CD14-positive monocyte (primary cell): Measurements from ENCODE around the gene ILK. TPM values are rescaled to one million over a fixed set of nuclear protein-coding genes. Genes with fewer than 3 reads are reported as not detected.

Experiments
- DNase-seq, 3 donors: peaks; one replicate each; pipeline ENCODE4 v3.0.0-alpha.2; 2011 to 2022
- H2AFZ ChIP-seq: 2 replicates; pipeline ENCODE4 v1.6.0; 2012; ENCODE audit warnings: mild to moderate bottlenecking, low read depth, low read length, inconsistent platforms; ENCODE audit not compliant: insufficient read depth, poor library complexity, severe bottlenecking
- H3K27ac ChIP-seq, 2 donors: 1 replicate in 1 of 2; 2 replicates in 1 of 2; pipeline ENCODE4 v1.5.1; 2012 to 2013; ENCODE audit warnings: low read length in 2 of 2, control low read depth in 1 of 2, inconsistent platforms in 1 of 2, low read depth in 1 of 2, mild to moderate bottlenecking in 1 of 2
- H3K27me3 ChIP-seq, 2 donors: one replicate each; pipeline versions ENCODE4 v1.6.0 to v1.6.1; 2011 to 2013; ENCODE audit warnings: low read length in 2 of 2; ENCODE audit not compliant: control insufficient read depth in 2 of 2, insufficient read depth in 2 of 2
- H3K36me3 ChIP-seq, 2 donors: replicated peaks in 1 of 2; 1 replicate in 1 of 2; 2 replicates in 1 of 2; pipeline versions ENCODE4 v1.5.1 to v1.6.1; 2012 to 2013; ENCODE audit warnings: low read length in 2 of 2, control low read depth in 1 of 2, inconsistent platforms in 1 of 2, mild to moderate bottlenecking in 1 of 2; ENCODE audit not compliant: insufficient read depth in 2 of 2, control insufficient read depth in 1 of 2
- H3K4me1 ChIP-seq, 2 donors: 1 replicate in 1 of 2; 2 replicates in 1 of 2; pipeline versions ENCODE4 v1.5.1 to v1.6.1; 2012 to 2013; ENCODE audit warnings: low read length in 2 of 2, control low read depth in 1 of 2, inconsistent platforms in 1 of 2, mild to moderate bottlenecking in 1 of 2, moderate library complexity in 1 of 2; ENCODE audit not compliant: insufficient read depth in 2 of 2, control insufficient read depth in 1 of 2
- H3K4me2 ChIP-seq: replicated peaks from 2 replicates; pipeline ENCODE3; 2012; ENCODE audit warnings: low read length, moderate library complexity, mild to moderate bottlenecking; ENCODE audit not compliant: poor library complexity, severe bottlenecking; ENCODE audit errors: extremely low read depth
- H3K4me3 ChIP-seq, 3 experiments: fragments of 200-600 bp in 1 of 3; sonication (generic) in 1 of 3; replicated peaks in 1 of 3; 1 replicate in 2 of 3; 2 replicates in 1 of 3; pipeline ENCODE4 v1.5.1; 2011 to 2013; ENCODE audit warnings: low read length in 3 of 3, mild to moderate bottlenecking in 3 of 3, control low read depth in 2 of 3, low read depth in 2 of 3, inconsistent platforms in 1 of 3, moderate library complexity in 1 of 3
- H3K79me2 ChIP-seq: 2 replicates; pipeline ENCODE4 v1.6.0; 2012; ENCODE audit warnings: mild to moderate bottlenecking, control low read depth, inconsistent platforms, low read length, moderate library complexity; ENCODE audit not compliant: insufficient read depth
- H3K9ac ChIP-seq: 2 replicates; pipeline ENCODE4 v1.6.0; 2017; ENCODE audit warnings: low read length, mild to moderate bottlenecking; ENCODE audit not compliant: insufficient read depth, poor library complexity, severe bottlenecking
- H3K9me3 ChIP-seq, 2 donors: replicated peaks in 1 of 2; 1 replicate in 1 of 2; 2 replicates in 1 of 2; pipeline versions ENCODE4 v1.5.1 to v1.6.1; 2012 to 2013; ENCODE audit warnings: low read length in 2 of 2, control low read depth in 1 of 2; ENCODE audit not compliant: control insufficient read depth in 1 of 2, insufficient read depth in 1 of 2
- H4K20me1 ChIP-seq: 2 replicates; pipeline ENCODE4 v1.6.0; 2012; ENCODE audit warnings: mild to moderate bottlenecking, low read length, control low read depth, moderate library complexity; ENCODE audit not compliant: insufficient read depth
- H3K27ac Mint-ChIP-seq, 7 donors: one replicate each; pipeline ENCODE4 v1.8.0; 2020; ENCODE audit warnings: mild to moderate bottlenecking in 7 of 7, mixed read lengths in 7 of 7, moderate library complexity in 6 of 7, inconsistent platforms in 2 of 7
- H3K27me3 Mint-ChIP-seq, 3 donors: one replicate each; pipeline ENCODE4 v1.8.0; 2021 to 2022; ENCODE audit warnings: low read depth in 3 of 3, mild to moderate bottlenecking in 3 of 3, mixed read lengths in 3 of 3, moderate library complexity in 3 of 3, inconsistent platforms in 1 of 3
- H3K36me3 Mint-ChIP-seq, 2 donors: one replicate each; pipeline ENCODE4 v1.8.0; 2020; ENCODE audit warnings: mixed read lengths in 2 of 2, inconsistent platforms in 1 of 2, mild to moderate bottlenecking in 1 of 2
- H3K4me1 Mint-ChIP-seq: one replicate; pipeline ENCODE4 v1.8.0; 2020; ENCODE audit warnings: mild to moderate bottlenecking, mixed read lengths
- H3K4me3 Mint-ChIP-seq, 2 donors: one replicate each; pipeline ENCODE4 v1.8.0; 2020; ENCODE audit warnings: mild to moderate bottlenecking in 2 of 2, mixed read lengths in 2 of 2, moderate library complexity in 1 of 2
- H3K9me3 Mint-ChIP-seq, 7 donors: one replicate each; pipeline ENCODE4 v1.8.0; 2020 to 2022; ENCODE audit warnings: mixed read lengths in 7 of 7, mild to moderate bottlenecking in 6 of 7, moderate library complexity in 6 of 7, inconsistent platforms in 2 of 7
- CTCF ChIP-seq: fragments of 200-600 bp; IDR thresholded peaks from one replicate; pipeline ENCODE4 v1.8.0; 2022; ENCODE audit warnings: antibody characterized with exemption, mild to moderate bottlenecking
- WGBS: methylation state at CpG from one replicate; pipeline ENCODE4 v1.1.5; 2013; ENCODE audit warnings: missing lambda C conversion rate; ENCODE audit not compliant: insufficient coverage; 5-methylcytosine and 5-hydroxymethylcytosine counted together
- intact Hi-C, 2 donors: fragments of 100-400 bp; cut with micrococcal nuclease; formaldehyde crosslinking; loops; one replicate each; pipeline versions ENCODE4 v1.15.0 to v1.15.1; 2023
- polyA plus RNA-seq, 3 donors: library from polyadenylated mRNA; depleted of rRNA in 1 of 3; unstranded in 2 of 3; stranded (reverse) in 1 of 3; fragments of 300-500 nt in 2 of 3; fragments of >200 nt in 1 of 3; fragmentation: Illumina TruSeq in 2 of 3; gene quantifications; 1 replicate in 2 of 3; 2 replicates in 1 of 3; pipeline ENCODE4 v1.2.3, GENCODE V29; 2012 to 2021

ILK gene
- polyA plus RNA-seq, 3 donors: 165 to 271 (median 250) TPM

DNA sequence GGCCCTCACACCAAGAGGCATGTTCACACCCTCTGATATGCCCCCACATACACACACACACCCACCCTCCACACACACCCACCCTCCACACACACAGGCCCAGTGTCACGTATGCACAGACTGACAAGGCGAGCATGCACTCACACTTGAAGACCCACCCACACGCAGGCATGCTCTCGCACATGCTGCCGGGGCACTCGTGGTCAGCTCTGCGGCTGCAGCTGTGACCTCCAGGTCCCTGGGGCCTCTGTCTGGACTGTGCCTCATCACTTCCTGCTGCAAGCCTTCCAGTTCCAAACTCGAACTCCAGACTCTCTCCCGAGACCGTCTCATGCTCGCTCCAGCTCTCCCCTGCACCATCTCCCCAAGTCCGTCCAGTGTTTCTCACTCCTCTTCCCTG lies 42.5 kb downstream of the ILK start:
- no peak overlapping the region for H3K4me3 ChIP-seq
- H3K9me3 ChIP-seq: no peaks in the 10 kb centered on the region
- peaks cover 33 to 36% of the 10 kb centered on the region in 2 donors for H3K4me1 ChIP-seq
- no peaks in the 10 kb centered on the region for H4K20me1 ChIP-seq
- no peak overlapping the region for H3K4me3 Mint-ChIP-seq
- H3K9ac ChIP-seq: no peak overlapping the region
- peak overlapping the region in 2 of 7 donors; percentile 10 to 32 for H3K27ac Mint-ChIP-seq
- WGBS: 58% methylated on average over 12 of the region's 12 CpGs
- H2AFZ ChIP-seq: peak overlapping the region; percentile 72
- H3K27me3 Mint-ChIP-seq: peaks cover 0 to 2% (median 0%) of the 10 kb centered on the region in 3 donors
- TF ChIP-seq CTCF: no peak
- peak overlapping the region; percentile 78 to 80 for H3K27ac ChIP-seq
- no peak for DNase-seq
- no peaks in the 10 kb centered on the region for H3K79me2 ChIP-seq
- H3K4me2 ChIP-seq: peak overlapping the region; percentile 65
- no peaks in the 10 kb centered on the region for H3K4me1 Mint-ChIP-seq
- intact Hi-C loops: no loop called here
- no peaks in the 10 kb centered on the region for H3K9me3 Mint-ChIP-seq
- no peaks in the 10 kb centered on the region for H3K36me3 Mint-ChIP-seq
- H3K36me3 ChIP-seq: no peaks in the 10 kb centered on the region
- no peaks in the 10 kb centered on the region for H3K27me3 ChIP-seq

DNA sequence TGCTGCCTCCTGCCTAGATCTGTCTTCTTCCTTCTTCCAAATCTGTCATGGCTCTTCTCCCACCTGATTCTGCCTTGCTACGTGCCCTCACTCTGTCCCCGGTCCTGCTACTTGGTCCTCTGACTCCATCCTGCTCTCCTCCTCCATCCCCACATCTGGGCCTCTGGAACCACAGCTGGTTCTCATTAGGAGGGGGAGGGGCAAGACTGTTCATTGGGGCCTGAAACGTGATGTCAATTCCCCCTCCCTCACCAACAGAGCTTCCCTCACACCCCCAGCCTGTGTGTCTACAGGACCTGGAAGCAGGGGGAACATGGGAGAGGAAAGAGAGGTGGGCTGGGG lies 43.0 kb downstream of the ILK start:
- no peaks in the 10 kb centered on the region for H3K4me1 Mint-ChIP-seq
- DNase-seq: no peak
- no peaks in the 10 kb centered on the region for H3K36me3 ChIP-seq
- intact Hi-C loops: no loop called here
- H3K27ac ChIP-seq: peak overlapping the region; percentile 78 to 80
- WGBS: 20% methylated on average over 1 of the region's 3 CpGs
- H3K4me3 ChIP-seq: peak overlapping the region in 1 of 3 experiments; percentile 60
- peak overlapping the region; percentile 72 for H2AFZ ChIP-seq
- H3K9me3 ChIP-seq: no peaks in the 10 kb centered on the region
- no peaks in the 10 kb centered on the region for H3K27me3 ChIP-seq
- peaks cover 0 to 2% (median 0%) of the 10 kb centered on the region in 3 donors for H3K27me3 Mint-ChIP-seq
- no peak overlapping the region for H3K27ac Mint-ChIP-seq
- H3K9me3 Mint-ChIP-seq: no peaks in the 10 kb centered on the region
- peaks cover 33 to 36% of the 10 kb centered on the region in 2 donors for H3K4me1 ChIP-seq
- peak overlapping the region; percentile 30 for H3K9ac ChIP-seq
- H4K20me1 ChIP-seq: no peaks in the 10 kb centered on the region
- no peak overlapping the region for H3K4me3 Mint-ChIP-seq
- H3K36me3 Mint-ChIP-seq: no peaks in the 10 kb centered on the region
- no peak for TF ChIP-seq CTCF
- H3K79me2 ChIP-seq: no peaks in the 10 kb centered on the region
- H3K4me2 ChIP-seq: peak overlapping the region; percentile 65
